ENCODE data around the gene PDX1.

GRCh38 chr13:27923794-27924528 lies 4.2 kb downstream of the PDX1 start:
- no peak for TF ChIP-seq EP300 (conservative IDR thresholded peaks at IDR 0.05; ENCODE audit: poor library complexity, severe bottlenecking)
- peak; percentile 90 for TF ChIP-seq EZH2 (IDR thresholded peaks at IDR 0.05; ENCODE audit: borderline replicate concordance, insufficient read depth, low read length, poor library complexity, severe bottlenecking)
- no peak for TF ChIP-seq SMC3 (conservative IDR thresholded peaks at IDR 0.05; ENCODE audit: poor library complexity)
- TF ChIP-seq POLR2AphosphoS5 (IDR thresholded peaks at IDR 0.05): no peak
- no peak for TF ChIP-seq CTCF (IDR thresholded peaks at IDR 0.05; ENCODE audit: poor library complexity, severe bottlenecking)
- no peak for TF ChIP-seq MXI1 (conservative IDR thresholded peaks at IDR 0.05; ENCODE audit: poor library complexity, severe bottlenecking)
- no peak for TF ChIP-seq TAF1 (IDR thresholded peaks at IDR 0.05; ENCODE audit: low read depth)
